Mesothelial cell of epicardium (in vitro differentiated cells): ENCODE measurements around the gene SLC33A1. TPM values are rescaled to one million over a fixed set of nuclear protein-coding genes. Genes with fewer than 3 reads are reported as not detected.
A peak's percentile ranks its signal among the peaks of the same experiment; 100 is the strongest.
"Not testable (repeated sequence)": the region's sequence is repeated elsewhere in the genome, so short reads cannot be mapped to it uniquely, and the experiment has no call there.

Source experiments
- DNase-seq, 2 experiments: peaks; one replicate each; pipeline ENCODE4 v3.0.0; 2021; ENCODE audit warnings: low spot score in 2 of 2; ENCODE audit not compliant: unreplicated experiment in 2 of 2
- H3K27ac Mint-ChIP-seq: 2 replicates; pipeline ENCODE4 v1.8.0; 2021; ENCODE audit warnings: mixed read lengths
- H3K27me3 Mint-ChIP-seq: 2 replicates; pipeline ENCODE4 v1.8.0; 2021; ENCODE audit warnings: low read depth, mixed read lengths
- H3K36me3 Mint-ChIP-seq: 2 replicates; pipeline ENCODE4 v1.8.0; 2021; ENCODE audit warnings: mixed read lengths
- H3K4me1 Mint-ChIP-seq: 2 replicates; pipeline ENCODE4 v1.8.0; 2021; ENCODE audit warnings: mixed read lengths
- H3K4me3 Mint-ChIP-seq: 2 replicates; pipeline ENCODE4 v1.8.0; 2021; ENCODE audit warnings: mild to moderate bottlenecking, moderate library complexity, mixed read lengths
- H3K9me3 Mint-ChIP-seq: 2 replicates; pipeline ENCODE4 v1.8.0; 2021; ENCODE audit warnings: mixed read lengths
- total RNA-seq: library from RNA; stranded (reverse); gene quantifications from 3 replicates; pipeline ENCODE4 v1.2.1, GENCODE V29; 2021
- TF ChIP-seq, protein P1 (sequence below): fragments of 200-600 bp; sonication (generic); IDR thresholded peaks from one replicate; pipeline ENCODE4 v1.5.0; 2021; ENCODE audit warnings: antibody characterized with exemption; ENCODE audit not compliant: unreplicated experiment

The SLC33A1 gene
- total RNA-seq, 1 donor from 2014 or later = 23.8 TPM

- no peaks in the 10 kb centered on the region for H3K9me3 Mint-ChIP-seq
- peak within 1 kb of the TSS; percentile 97 for H3K27ac Mint-ChIP-seq
- no peaks in the 10 kb centered on the region for H3K27me3 Mint-ChIP-seq
- DNase-seq = peak; percentile 93 to 97
- TF ChIP-seq, protein P1, sequence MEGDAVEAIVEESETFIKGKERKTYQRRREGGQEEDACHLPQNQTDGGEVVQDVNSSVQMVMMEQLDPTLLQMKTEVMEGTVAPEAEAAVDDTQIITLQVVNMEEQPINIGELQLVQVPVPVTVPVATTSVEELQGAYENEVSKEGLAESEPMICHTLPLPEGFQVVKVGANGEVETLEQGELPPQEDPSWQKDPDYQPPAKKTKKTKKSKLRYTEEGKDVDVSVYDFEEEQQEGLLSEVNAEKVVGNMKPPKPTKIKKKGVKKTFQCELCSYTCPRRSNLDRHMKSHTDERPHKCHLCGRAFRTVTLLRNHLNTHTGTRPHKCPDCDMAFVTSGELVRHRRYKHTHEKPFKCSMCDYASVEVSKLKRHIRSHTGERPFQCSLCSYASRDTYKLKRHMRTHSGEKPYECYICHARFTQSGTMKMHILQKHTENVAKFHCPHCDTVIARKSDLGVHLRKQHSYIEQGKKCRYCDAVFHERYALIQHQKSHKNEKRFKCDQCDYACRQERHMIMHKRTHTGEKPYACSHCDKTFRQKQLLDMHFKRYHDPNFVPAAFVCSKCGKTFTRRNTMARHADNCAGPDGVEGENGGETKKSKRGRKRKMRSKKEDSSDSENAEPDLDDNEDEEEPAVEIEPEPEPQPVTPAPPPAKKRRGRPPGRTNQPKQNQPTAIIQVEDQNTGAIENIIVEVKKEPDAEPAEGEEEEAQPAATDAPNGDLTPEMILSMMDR = no peak
- H3K4me3 Mint-ChIP-seq = peak within 1 kb of the TSS; percentile 95
- peaks cover 19% of the 10 kb centered on the region for H3K4me1 Mint-ChIP-seq
- no peaks in the 10 kb centered on the region for H3K36me3 Mint-ChIP-seq
These were observed 16.1 kb upstream of the SLC33A1 start, which contains the start of gene GMPS for GRCh38 chr3:155870133-155870944. GMPS (plus strand) TSS chr3:155870650; CDS start chr3:155870871, 221 bp downstream.

GRCh38 chr3:155869691-155870090 lies 15.5 kb upstream of the SLC33A1 start:
- DNase-seq = no peak
- TF ChIP-seq, protein P1 = no peak
- Mint-ChIP-seq H3K27me3 (no peaks in the 10 kb centered on the region), H3K4me1 (peaks cover 19% of the 10 kb centered on the region), H3K36me3 (no peaks in the 10 kb centered on the region), H3K4me3 (peak overlapping the region; percentile 84), H3K9me3 (no peaks in the 10 kb centered on the region), H3K27ac (peak overlapping the region; percentile 96)

GRCh38 chr3:155863072-155863784 lies 9.0 kb upstream of the SLC33A1 start:
- no peak for DNase-seq
- Mint-ChIP-seq H3K4me1 (no peaks in the 10 kb centered on the region), H3K27ac (no peak overlapping the region), H3K27me3 (peaks cover 2% of the 10 kb centered on the region), H3K36me3 (no peaks in the 10 kb centered on the region), H3K4me3 (no peak overlapping the region), H3K9me3 (peaks cover 5% of the 10 kb centered on the region)
- TF ChIP-seq, protein P1 = no peak

- DNase-seq, H3K27me3 Mint-ChIP-seq, H3K4me1 Mint-ChIP-seq, H3K4me3 Mint-ChIP-seq, H3K9me3 Mint-ChIP-seq, H3K36me3 Mint-ChIP-seq, H3K27ac Mint-ChIP-seq: not testable (repeated sequence)
These were observed 8.2 kb upstream of the SLC33A1 start for GRCh38 chr3:155862290-155862982.

DNA sequence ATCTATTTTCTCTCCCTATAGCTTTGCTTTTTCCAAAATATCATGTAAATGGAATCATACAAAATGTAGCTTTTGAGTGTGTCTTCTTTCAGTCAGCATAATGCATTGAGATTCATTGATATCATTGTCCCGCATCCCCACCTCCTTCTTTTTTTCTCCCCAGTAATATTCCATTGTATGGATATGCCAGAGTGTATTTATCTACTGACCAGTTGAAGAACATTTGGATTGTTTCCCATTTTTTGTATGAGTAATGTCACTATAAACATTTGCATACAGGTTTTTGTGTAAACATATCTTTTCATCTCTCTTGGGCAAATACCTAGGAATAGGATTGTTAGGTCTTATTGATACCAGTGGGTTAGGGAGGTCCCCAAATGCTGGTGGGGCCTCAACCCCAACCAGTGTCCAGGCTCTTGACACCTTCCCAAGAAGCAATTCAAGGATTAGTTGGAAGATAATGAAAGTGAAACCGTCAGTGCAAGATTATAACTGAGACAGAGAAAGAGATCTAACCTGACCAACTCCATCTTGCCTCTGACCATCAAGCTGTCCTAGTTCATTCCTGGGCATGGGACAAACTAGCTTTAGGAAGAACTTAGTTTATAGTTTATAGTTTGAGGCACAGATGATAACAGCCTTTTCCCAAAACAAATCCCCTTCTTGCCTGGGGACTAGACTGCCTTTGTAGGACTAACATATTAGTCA lies 7.4 kb upstream of the SLC33A1 start:
- TF ChIP-seq, protein P1 = no peak
- Mint-ChIP-seq H3K27ac (no peak overlapping the region), H3K27me3 (peaks cover 9% of the 10 kb centered on the region), H3K4me1 (no peaks in the 10 kb centered on the region), H3K36me3 (no peaks in the 10 kb centered on the region), H3K9me3 (peaks cover 5% of the 10 kb centered on the region), H3K4me3 (no peak overlapping the region)
- no peak for DNase-seq

GRCh38 chr3:155860424-155860823 lies 6.2 kb upstream of the SLC33A1 start:
- not testable (repeated sequence) for H3K27ac Mint-ChIP-seq, DNase-seq, H3K27me3 Mint-ChIP-seq, H3K4me1 Mint-ChIP-seq, H3K9me3 Mint-ChIP-seq, H3K36me3 Mint-ChIP-seq, H3K4me3 Mint-ChIP-seq
